T1000 (cell line): ENCODE data around the gene ALDH3B2.
"Not testable (repeated sequence)": the region's sequence is repeated elsewhere in the genome, so short reads cannot be mapped to it uniquely, and the experiment has no call there.

Source experiments
- DNase-seq: peaks from one replicate; lab custom pipeline; 2025; ENCODE audit warnings: mixed read lengths; lab: John Stamatoyannopoulos, UW

The ALDH3B2 gene, protein sequence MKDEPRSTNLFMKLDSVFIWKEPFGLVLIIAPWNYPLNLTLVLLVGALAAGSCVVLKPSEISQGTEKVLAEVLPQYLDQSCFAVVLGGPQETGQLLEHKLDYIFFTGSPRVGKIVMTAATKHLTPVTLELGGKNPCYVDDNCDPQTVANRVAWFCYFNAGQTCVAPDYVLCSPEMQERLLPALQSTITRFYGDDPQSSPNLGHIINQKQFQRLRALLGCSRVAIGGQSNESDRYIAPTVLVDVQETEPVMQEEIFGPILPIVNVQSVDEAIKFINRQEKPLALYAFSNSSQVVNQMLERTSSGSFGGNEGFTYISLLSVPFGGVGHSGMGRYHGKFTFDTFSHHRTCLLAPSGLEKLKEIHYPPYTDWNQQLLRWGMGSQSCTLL

DNA sequence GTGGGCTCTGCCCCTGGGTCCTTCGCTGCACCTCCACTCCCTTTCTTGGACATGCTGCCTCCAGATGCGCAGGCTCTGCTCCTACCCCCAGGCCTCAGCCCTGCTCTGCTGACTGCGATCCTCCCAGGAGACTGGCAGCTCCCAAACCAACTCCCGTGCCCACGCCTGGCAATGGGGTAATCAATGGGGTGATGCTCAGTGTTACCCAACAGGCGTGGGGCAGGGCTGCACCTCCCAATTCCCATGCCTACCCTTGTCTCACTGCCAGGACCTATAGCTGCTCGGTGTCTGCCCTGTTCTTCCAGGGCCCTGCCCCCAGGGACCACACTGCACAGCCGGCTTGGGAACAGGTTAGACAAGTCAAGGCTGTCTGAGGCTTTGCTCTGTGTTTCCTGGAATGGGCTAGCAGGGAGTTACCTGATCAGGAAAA lies at the start of gene ALDH3B2:
Gene ALDH3B2 (minus strand): TSS at position 182 of the 430 bp plus-strand sequence. CDS start 7,688 bp downstream, outside the sequence.
- no peak for DNase-seq

DNA sequence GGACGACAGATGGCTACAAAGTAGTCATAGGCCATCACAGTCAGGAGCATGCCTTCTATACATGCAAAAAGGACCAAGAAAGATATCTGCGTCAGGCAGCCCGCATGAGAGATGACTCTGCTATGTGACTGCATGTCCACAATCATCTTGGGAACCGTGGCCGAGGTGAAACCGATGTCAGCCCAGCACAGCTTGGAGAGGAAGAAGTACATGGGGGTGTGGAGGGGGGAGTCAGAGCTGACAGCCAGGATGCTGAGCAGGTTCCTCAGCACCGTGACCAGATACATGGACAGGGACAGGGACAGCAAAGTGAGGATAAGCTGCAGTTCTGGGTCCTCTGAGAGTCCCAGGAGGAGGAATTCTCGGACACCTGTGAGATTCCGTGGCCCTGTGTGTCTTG lies 48.6 kb upstream of the ALDH3B2 start:
- not testable (repeated sequence) for DNase-seq

DNA sequence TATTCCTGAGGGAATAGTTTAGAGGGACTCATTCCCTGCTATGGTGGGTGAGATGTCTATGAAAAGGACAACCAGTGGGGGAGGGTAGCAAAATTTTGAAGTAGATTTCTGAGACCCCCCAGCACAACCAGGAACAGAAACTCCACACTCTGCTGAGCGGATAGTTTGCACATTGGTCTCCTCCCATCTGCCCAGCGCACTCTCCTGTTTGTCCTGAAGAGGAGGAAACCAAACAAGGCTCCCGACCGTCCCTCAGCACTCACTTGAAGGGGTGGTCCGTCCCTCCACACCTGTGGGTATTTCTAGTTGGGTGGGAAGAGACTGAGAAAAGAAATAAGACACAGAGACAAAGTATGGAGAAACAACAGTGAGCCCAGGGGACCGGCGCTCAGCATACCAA lies 41.8 kb upstream of the ALDH3B2 start:
- not testable (repeated sequence) for DNase-seq

DNA sequence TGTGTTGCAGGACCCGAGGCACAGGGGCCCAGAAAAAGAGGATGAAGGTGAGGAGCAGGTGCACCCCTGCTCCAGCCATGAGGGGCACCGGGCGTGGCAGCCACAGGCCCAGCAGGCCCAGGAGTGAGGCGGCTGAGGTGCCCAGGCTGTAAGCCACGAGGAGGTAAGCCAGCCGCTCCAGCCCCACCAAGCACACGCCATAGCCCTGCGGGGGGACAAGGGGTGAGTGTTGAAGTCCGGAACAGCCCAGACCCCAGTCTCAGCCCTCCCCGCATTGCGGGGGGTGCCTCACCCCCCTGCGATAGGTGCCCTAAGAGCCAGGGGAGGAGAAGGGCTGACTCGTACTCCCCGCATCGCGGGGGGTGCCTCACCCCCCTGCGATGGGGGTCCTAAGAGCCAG lies 41.4 kb upstream of the ALDH3B2 start:
- DNase-seq: not testable (repeated sequence)

DNA sequence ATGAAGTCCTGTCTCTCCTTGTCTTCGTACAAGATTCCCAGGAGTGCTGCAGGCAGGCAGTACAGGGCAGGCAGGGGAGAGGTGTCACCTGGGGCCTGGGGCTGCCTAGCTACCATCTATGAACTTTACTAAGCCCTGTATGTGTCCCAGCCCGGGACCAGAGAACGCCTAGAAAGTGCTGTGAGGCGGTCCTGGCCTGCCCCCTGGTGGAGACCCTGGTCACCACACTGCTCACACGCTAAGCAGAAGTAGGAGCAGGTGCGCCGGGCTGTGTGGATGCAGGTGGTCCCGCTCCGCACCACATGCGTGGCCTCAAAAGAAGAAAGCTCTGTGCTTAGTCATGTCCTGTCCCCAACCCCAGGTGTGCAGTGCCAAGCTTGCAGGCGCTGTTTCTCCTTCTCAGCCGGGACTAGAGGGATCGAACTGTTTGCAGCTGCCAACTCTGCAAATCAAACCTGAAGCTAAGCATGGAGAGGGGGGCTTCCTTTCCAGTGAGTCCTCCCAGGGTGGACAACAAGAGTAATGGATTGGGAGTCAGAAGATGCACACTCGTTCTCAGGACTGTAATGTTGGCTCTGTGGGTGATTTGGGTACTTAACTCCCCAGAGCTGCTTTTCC lies 39.6 kb upstream of the ALDH3B2 start:
- not testable (repeated sequence) for DNase-seq

DNA sequence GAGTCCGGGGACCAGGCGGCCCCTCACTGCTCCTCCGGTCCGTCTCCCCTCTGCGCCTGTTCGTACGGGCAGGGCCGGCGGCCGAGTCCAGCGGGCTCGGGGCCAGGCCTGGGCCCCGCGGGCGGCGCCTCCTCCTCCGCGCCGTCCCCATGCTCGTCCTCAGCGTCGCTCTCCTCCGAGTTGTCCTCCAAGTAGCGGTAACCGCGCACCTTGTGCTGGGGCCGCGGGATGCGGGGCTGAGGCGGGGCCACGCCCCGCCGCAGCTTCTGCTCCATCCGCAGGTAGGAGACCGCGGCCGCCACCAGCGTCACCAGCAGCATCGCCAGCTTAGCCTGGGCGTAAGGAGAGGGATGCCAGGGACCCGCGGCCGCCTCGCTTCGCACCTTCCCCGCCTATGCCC lies 37.3 kb upstream of the ALDH3B2 start:
- DNase-seq: not testable (repeated sequence)

DNA sequence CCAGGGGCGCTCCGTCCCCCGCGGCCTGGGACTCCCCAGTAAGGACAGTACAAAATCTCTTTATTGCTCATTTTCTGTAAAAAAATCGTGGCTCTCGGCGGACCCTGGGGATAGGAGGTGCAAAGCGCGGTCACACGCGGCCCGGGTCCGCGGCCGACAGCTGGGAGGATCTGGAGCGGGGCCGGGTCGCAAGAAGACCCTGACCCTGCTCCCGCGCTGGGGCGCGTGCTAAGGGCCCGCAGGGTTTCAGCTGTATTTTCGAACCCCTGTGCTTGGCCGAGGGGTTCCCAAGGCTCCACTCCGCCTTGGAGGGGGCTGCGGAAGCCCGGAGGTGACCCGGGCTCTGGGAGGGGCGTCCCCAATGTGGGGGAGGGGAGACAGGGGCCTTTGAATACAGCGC lies 36.8 kb upstream of the ALDH3B2 start:
- DNase-seq: not testable (repeated sequence)

DNA sequence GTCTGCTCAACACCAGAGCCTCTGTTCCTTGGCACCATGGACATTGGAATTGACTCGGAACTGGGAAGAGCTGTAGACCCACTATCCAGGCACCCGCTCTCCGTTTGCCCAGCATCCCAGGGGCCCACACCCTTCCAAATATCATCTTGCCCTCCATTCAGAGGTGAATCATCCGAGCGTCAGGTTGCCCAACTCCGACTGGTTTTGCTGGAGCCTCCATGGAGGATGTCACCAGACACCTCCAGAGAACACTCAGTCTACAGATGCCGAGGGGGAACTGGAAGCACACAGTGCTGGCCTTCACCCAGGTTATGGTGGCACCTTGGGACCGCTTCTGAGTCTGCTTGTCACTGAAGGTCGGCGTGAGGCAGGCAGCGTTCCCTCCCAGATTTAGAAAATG lies 35.4 kb upstream of the ALDH3B2 start:
- not testable (repeated sequence) for DNase-seq

DNA sequence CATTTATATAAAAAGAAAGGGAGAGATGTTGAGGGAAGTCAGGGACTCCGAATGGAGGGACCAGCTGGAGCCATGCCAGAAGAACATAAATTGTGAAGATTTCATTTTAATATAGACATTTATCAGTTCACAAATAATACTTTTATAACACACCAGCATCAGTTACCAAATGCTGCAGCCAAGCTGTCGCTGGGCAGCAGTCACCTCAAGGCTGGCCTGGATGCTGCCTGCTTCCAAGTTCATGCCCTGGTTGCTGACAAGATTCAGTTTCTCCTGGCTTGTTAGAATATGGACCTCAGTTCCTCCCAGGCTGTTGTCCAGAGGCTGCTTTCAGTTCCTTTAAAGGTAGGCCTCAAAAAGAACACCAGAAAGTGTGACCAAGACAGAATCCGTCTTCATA lies 30.8 kb upstream of the ALDH3B2 start:
- no peak for DNase-seq

DNA sequence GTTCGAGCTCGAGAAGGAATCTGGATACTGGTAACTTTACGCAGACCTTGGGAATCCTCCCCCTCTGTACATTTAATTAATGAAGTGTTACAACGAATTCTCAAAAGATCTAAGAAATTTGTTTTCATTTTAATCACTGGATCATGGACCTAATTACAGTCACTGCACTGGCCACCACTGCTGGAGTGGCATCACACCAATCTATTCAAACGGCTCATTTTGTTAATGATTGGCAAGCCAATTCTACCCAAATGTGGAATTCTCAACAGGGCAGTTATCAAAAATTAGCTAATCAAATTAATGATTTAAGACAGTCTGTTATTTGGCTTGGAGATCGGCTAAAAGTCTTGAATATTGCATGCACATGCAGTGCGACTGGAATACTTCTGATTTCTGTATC lies 30.1 kb upstream of the ALDH3B2 start:
- DNase-seq: no peak

DNA sequence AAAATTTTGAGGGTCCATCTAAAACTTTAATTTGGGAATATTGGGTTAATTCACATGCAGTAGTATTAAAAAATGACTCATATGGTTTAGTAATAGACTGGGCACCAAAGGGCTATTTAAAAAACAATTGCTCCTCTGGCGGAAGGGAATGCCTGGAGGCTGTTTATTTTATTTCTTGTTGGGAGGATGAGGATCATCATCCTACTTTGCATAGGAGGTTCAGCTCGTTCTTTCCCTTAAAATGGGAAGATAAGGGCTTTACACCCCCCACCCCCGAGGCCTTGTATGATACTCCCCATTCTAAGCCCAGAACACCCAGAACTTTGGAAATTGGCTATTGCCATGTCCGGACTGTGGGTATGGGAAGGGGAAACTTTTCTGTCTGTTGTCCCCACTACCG lies 29.3 kb upstream of the ALDH3B2 start:
- DNase-seq: not testable (repeated sequence)

DNA sequence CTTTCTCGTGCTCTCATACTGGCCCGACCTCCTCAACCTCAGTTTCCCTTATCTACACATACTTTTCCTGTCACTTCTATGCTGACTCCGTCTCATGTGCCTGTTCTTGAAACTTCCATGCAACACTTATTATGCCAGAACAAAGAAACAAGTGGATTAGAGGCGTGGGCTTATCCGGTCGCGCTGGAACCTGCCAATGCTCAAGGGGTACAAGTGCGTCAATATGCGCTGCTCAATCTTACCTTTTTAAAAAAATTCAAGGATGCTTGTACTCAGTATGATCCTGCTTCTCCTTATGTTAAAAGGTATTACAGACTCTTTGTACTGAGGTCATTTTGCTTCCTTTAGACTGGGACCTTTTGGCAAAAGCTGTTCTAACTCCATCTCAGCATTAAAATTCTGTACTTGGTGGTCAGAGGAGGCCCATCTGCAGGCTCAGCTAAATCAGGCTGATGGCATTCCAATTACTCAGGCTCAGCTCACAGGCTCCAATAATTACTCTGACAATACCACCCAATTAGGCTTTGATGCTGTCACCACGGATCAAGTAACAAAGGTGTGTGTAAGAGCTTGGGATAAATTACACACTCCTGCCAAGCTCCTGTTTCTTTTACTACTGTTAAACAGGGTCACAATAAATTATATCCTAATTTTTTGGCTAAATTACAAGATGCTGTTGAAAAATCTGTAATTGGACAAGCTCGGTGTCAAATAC lies 26.3 kb upstream of the ALDH3B2 start:
- no peak for DNase-seq

DNA sequence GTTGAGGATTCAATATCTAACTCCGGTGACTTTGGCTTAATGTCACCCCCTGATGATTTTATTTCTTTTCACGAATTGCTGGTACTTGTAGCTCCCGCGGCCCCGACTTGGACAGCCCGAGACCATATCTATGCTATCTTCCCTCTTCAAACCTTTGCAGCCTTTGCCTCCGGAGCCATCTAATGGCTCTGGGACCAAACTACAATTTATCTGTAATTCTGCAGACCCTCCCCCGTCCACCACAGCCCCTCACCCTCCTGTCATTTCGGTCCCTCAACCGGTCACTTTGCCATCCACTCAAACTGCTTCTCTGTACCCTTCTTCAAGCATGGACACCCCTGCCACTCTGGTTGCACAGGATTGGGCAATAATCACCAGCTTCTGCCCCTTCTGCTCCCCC lies 25.7 kb upstream of the ALDH3B2 start:
- no peak for DNase-seq

DNA sequence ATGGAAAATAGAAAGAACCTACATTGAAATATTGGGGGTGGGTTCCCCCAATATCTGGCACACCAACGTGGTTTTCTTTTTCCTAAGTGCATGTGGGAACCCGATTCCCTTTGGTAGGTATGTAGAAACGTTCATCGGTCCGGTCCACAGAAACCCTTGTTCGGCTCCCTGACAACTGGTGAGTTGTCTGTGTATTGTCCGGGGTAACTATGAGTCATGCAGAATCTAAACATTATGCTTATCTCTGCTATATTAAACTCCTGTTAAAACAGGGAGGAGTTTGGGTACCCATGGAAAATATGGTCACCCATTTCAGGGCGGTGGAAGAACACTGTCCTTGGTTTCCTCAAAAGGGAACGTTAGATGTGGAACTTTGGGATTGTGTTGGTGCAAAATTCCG lies 25.1 kb upstream of the ALDH3B2 start:
- no peak for DNase-seq

DNA sequence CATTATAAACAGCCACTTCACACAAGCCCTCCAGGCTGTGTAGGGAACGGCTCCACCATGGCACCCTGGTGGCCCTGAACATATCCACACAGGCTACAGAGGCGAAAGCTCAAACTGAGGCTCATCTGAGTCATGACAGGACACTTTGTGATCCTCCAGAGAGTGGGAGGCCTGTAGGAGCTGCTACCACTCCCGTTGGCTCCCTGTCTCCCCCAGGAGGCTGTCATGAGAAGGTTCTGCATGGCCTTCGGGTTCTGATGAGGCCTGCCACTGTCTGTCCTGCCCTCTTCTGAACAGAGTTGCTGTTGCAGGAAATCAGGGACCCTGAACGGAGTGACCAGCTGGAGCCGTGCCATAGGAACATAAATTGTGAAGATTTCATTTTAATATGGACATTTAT lies 23.8 kb upstream of the ALDH3B2 start:
- DNase-seq: no peak

DNA sequence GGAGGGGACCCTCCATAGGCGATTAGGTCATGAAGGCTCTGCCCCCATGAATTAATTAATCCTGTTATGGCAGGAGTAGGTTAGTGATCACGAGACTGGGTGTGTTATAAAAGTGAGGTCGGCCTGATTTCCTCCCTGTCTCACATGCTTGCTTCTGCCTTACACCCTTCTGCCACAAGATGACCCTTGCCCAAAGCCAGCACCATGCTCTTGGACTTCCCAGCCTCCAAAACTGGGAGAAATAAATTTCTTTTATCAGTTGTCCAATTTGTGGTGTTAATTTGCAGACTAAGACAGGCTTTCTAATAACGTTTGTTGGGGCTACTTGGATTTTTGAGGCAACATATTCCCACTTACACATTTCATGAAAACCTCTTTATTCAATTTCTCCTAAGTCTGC lies 23.4 kb upstream of the ALDH3B2 start:
- DNase-seq: no peak

DNA sequence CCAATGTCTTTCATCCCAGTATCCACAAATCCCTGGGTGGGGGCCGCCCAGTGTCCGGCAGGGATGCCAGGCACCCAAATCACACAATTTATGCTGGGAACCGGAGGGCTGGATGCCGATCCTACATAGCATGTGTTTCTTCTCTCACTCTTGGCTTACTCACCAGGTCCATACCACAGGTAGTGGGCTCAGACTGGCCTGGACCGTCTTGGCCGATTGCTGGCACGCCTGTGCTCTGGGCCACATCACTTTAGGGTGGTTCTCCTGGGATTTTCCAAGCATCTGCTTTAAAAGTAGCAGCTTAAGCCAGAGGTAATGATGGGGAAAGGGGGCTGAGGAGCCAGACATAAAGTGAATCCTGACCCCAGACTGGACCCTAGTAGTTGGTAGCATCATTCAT lies 22.6 kb upstream of the ALDH3B2 start:
- no peak for DNase-seq

DNA sequence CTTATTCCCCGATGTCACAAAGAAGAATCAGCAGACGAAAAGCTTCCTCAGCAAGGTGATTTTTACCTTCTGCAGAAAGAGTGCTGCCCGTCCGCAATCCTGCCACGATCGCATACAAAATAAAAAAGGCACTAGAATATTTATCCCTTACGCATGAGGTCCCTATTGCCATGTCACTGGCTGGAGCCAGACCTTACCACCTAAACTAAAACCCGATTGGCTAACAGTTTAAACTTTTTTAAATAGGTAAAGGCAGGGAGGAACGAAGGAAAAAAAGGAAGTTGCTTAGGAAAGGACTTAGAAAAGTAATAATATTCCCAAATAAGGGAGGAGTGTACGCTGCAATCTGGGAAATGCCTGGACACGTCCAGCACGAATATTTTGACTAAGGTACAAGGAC lies 21.2 kb upstream of the ALDH3B2 start:
- no peak for DNase-seq

DNA sequence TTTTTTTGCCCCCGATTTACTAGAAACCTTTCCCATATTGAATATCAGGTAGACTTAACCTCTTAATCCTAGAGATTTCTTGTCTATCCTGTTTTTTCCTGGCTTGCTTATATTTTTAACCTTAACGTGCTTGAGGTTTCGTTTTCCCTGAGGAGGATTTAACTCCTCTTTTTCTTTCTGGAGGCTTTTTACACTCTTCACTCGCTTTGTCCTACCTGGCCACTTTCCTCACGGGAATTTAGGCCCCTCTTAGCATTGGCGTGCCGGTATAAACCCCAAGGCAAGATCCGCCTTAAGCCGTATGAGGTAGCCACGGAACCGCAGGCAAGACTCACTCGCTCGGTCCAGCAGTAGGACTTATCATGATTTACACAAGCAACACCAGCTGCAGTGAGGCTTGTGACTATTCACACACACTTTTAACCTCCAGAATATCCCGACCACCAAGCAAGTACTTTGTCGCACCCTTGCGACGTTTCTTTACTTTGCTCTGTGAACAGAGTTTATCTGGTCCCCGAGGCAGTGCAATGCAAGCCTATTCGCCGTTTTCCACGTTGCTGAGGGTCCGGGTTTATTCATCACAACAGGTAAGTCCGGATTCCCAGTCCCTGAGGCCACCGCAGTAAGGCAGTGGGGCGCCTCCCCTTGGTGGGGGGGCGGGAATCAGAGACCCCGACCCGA lies 20.6 kb upstream of the ALDH3B2 start:
- no peak for DNase-seq

DNA sequence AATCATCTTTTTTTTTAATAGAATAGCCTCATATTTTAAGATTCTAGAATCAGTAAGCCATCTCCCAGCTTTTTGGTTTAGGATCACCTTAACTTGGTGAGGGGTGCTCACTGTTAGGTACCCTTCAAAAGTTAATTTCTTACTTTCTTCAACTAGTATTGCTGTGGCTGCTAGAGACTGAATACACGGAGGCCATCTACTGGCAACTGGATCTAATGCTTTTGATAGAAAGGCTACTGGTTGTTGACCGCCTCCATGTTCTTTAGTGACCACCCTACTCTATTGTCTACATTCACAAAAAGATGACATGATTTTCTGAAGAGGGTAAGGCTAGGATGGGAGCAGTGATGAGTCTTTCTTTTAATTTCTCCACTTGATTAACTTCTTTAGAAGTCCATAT lies 16.7 kb upstream of the ALDH3B2 start:
- DNase-seq: no peak

DNA sequence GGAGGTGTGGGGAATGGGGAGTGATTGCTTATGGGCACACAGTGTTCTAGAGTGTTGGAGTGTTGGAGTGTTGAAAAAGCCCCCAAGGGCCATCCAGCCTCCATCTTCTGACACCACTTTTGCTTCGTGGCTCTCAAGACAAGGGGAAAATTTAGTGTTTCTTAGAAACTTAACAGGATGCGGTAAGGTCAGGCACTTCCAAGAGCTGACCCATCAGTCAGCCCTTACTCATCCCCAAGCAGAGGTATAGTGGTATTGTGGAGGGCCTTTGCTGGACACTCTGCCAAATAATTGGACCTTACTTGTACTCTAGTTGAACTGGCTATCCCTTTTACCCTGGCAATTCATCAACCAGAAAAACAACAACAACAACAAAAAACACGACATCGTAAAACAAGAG lies 14.8 kb upstream of the ALDH3B2 start:
- no peak for DNase-seq

DNA sequence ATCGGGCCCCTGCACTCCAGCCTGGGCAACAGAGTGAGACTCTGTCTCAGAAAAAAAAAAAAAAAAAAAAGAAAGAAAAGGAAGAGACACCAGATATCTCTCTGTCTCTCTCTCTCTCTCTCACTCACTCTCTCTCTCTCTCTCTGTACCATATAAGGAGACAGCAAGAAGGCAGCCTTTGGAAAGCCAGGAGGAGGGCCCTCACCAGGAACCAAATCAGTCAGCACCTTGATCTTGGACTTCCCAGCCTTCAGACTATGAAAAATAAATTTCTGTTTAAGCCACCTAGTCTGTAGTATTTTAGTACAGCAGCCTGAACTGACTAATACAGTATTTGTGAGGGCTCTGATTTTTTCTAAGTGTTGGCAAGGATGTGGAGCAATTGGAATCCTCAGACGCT lies 13.6 kb upstream of the ALDH3B2 start:
- DNase-seq: no peak
